Body of pancreas (tissue), 4 donors: ENCODE measurements around the gene MYCBPAP. TPM values are rescaled to one million over a fixed set of nuclear protein-coding genes. Genes with fewer than 3 reads are reported as not detected.

Experiments used
- ATAC-seq: fragments of 150-250 bp; one replicate; pipeline ENCODE4 v1.9.1; 2016
- DNase-seq, 4 donors: peaks; one replicate each; pipeline ENCODE4 v3.0.0-alpha.2; 2019
- H3K27ac ChIP-seq, 4 donors: fragments of 200-600 bp; sonication (generic); 1 replicate in 3 of 4; 2 replicates in 1 of 4; pipeline versions ENCODE4 v1.5.1 to v1.6.1; 2016 to 2019; ENCODE audit warnings: mild to moderate bottlenecking in 1 of 4, mixed read lengths in 1 of 4, moderate library complexity in 1 of 4
- H3K27me3 ChIP-seq, 2 donors: fragments of 200-600 bp; sonication (generic); one replicate each; pipeline ENCODE4 v1.6.0; 2016; ENCODE audit warnings: mild to moderate bottlenecking in 1 of 2
- H3K36me3 ChIP-seq, 2 donors: fragments of 200-600 bp; sonication (generic); replicated peaks in 1 of 2; 2 replicates each; pipeline ENCODE4 v1.5.1; 2016; ENCODE audit warnings: low read depth in 2 of 2; ENCODE audit not compliant: insufficient read depth in 1 of 2
- H3K4me1 ChIP-seq: fragments of 200-600 bp; sonication (generic); one replicate; pipeline ENCODE4 v1.6.0; 2016
- H3K4me3 ChIP-seq, 2 donors: fragments of 200-600 bp; sonication (generic); 1 replicate in 1 of 2; 2 replicates in 1 of 2; pipeline ENCODE4 v1.5.1; 2016 to 2019
- H3K9me3 ChIP-seq, 3 donors: fragments of 200-600 bp; sonication (generic); 1 replicate in 2 of 3; 2 replicates in 1 of 3; pipeline ENCODE4 v1.5.1; 2016
- POLR2A ChIP-seq, 3 donors: fragments of 450-650 bp; IDR thresholded peaks; one replicate each; pipeline ENCODE4 v1.6.1; 2016; ENCODE audit warnings: antibody characterized with exemption in 3 of 3, mild to moderate bottlenecking in 2 of 3
- WGBS, 2 donors: methylation state at CpG; one replicate each; pipeline ENCODE4 v1.1.5; 2017; 5-methylcytosine and 5-hydroxymethylcytosine counted together
- intact Hi-C: fragments of 100-400 bp; cut with DNase I; formaldehyde crosslinking; loops from one replicate; pipeline ENCODE4 v1.15.1; 2023
- total RNA-seq, 2 donors: library from RNA; depleted of rRNA; stranded (reverse); fragments of >200 nt; gene quantifications; one replicate each; pipeline ENCODE4 v1.1.0, GENCODE V29; 2016
- TF ChIP-seq, protein P1 (sequence below), 7 experiments: fragments of 450-650 bp in 4 of 7; fragments of 200-600 bp in 3 of 7; sonication (generic) in 3 of 7; IDR thresholded peaks; one replicate each; pipeline ENCODE4 v1.5.1; 2016 to 2019; ENCODE audit warnings: antibody characterized with exemption in 7 of 7

Gene MYCBPAP
- total RNA-seq, 2 donors from 2014 or later = 0.33 TPM; not detected in 1

- no peaks in the 10 kb centered on the region for H3K36me3 ChIP-seq
- peaks cover 7% of the 10 kb centered on the region for H3K4me1 ChIP-seq
- H3K27me3 ChIP-seq = no peaks in the 10 kb centered on the region
- intact Hi-C loops = loop anchor here (5.0 kb wide), 1 partner anchor 37 kb away; no protein-coding TSS in a partner anchor
- peak in 1 of 4 donors; percentile 44 for DNase-seq
- no peak overlapping the region for H3K4me3 ChIP-seq
- WGBS, 2 donors = 73 to 76% methylated on average over 7 to 31 of the region's 33 CpGs
- peak; percentile 8 for ATAC-seq
- H3K27ac ChIP-seq = no peak overlapping the region
- H3K9me3 ChIP-seq = no peaks in the 10 kb centered on the region
- TF ChIP-seq, protein P1, sequence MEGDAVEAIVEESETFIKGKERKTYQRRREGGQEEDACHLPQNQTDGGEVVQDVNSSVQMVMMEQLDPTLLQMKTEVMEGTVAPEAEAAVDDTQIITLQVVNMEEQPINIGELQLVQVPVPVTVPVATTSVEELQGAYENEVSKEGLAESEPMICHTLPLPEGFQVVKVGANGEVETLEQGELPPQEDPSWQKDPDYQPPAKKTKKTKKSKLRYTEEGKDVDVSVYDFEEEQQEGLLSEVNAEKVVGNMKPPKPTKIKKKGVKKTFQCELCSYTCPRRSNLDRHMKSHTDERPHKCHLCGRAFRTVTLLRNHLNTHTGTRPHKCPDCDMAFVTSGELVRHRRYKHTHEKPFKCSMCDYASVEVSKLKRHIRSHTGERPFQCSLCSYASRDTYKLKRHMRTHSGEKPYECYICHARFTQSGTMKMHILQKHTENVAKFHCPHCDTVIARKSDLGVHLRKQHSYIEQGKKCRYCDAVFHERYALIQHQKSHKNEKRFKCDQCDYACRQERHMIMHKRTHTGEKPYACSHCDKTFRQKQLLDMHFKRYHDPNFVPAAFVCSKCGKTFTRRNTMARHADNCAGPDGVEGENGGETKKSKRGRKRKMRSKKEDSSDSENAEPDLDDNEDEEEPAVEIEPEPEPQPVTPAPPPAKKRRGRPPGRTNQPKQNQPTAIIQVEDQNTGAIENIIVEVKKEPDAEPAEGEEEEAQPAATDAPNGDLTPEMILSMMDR (IDR thresholded peaks at IDR 0.05) = peak in 1 of 7 experiments; percentile 25
- TF ChIP-seq POLR2A (IDR thresholded peaks at IDR 0.05) = no peak
Measured at GRCh38 chr17:50575581-50576210, 67.5 kb downstream of the MYCBPAP start.

GRCh38 chr17:50576864-50577263, 68.6 kb downstream of the MYCBPAP start:
- Histone ChIP-seq H3K4me1 (peaks cover 7% of the 10 kb centered on the region), H3K9me3 (no peaks in the 10 kb centered on the region), H3K27ac (no peak overlapping the region), H3K27me3 (no peaks in the 10 kb centered on the region), H3K36me3 (no peaks in the 10 kb centered on the region), H3K4me3 (no peak overlapping the region)
- WGBS, 2 donors = 76% methylated on average over 5 to 11 of the region's 13 CpGs
- ATAC-seq (no peak), DNase-seq (no peak)
- TF ChIP-seq, protein P1 (IDR thresholded peaks at IDR 0.05) = no peak
- TF ChIP-seq POLR2A (IDR thresholded peaks at IDR 0.05) = no peak
- intact Hi-C loops = loop anchor here (5.0 kb wide), 1 partner anchor 35 kb away; no protein-coding TSS in a partner anchor

DNA sequence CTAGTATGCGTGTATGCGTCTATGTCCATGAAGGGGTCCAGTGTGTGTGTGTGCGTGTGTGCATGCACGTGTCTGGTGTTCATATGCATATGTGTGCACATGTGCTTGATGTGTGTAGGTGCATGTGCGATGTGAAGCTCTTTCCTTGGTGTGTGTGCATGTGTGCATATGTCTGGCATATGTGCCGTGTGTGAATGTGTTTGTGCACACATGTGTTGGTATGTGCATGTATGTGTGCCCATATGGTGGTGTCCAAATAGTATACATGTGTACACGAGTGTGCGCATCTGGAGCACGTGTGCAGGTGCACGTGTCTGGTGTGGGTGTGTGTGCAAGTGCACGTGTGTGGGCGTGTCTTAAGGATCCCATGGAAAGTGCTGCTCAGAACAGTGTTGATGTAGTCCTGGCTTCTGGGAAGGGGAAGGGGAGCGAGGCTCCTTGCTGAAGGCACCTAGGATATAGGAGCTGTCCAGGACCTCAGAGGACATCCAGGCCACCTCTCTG, 69.3 kb downstream of the MYCBPAP start:
- H3K36me3 ChIP-seq = no peaks in the 10 kb centered on the region
- TF ChIP-seq, protein P1 (IDR thresholded peaks at IDR 0.05) = peak in 1 of 7 experiments; percentile 5
- no peak for TF ChIP-seq POLR2A (IDR thresholded peaks at IDR 0.05)
- H3K27ac ChIP-seq = no peak overlapping the region
- H3K4me3 ChIP-seq = no peak overlapping the region
- DNase-seq (no peak), ATAC-seq (no peak)
- 84 to 89% methylated on average over 8 to 13 of the region's 13 CpGs for WGBS, 2 donors
- no peaks in the 10 kb centered on the region for H3K9me3 ChIP-seq
- peaks cover 7% of the 10 kb centered on the region for H3K4me1 ChIP-seq
- no peaks in the 10 kb centered on the region for H3K27me3 ChIP-seq
- intact Hi-C loops = loop anchor here (5.0 kb wide), 1 partner anchor 35 kb away; no protein-coding TSS in a partner anchor

DNA sequence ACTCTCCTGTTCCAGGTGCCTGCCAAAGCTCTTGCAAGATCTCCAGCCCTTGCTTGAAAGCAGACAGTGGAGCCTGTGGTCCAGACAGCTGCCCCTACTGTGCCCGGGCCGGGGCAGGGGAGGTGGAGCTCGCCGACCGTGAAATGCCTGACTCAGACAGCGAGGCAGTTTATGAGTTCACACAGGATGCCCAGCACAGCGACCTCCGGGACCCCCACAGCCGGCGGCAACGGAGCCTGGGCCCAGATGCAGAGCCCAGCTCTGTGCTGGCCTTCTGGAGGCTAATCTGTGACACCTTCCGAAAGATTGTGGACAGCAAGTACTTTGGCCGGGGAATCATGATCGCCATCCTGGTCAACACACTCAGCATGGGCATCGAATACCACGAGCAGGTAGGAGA, 69.9 kb downstream of the MYCBPAP start:
- 80 to 91% methylated on average over 7 to 16 of the region's 16 CpGs for WGBS, 2 donors
- peaks cover 7% of the 10 kb centered on the region for H3K4me1 ChIP-seq
- H3K36me3 ChIP-seq = no peaks in the 10 kb centered on the region
- DNase-seq (no peak), ATAC-seq (no peak)
- TF ChIP-seq, protein P1 (IDR thresholded peaks at IDR 0.05) = no peak
- TF ChIP-seq POLR2A (IDR thresholded peaks at IDR 0.05) = no peak
- intact Hi-C loops = loop anchor here (5.0 kb wide), 1 partner anchor 34 kb away; no protein-coding TSS in a partner anchor
- H3K27me3 ChIP-seq = no peaks in the 10 kb centered on the region
- no peaks in the 10 kb centered on the region for H3K9me3 ChIP-seq
- no peak overlapping the region for H3K4me3 ChIP-seq
- H3K27ac ChIP-seq = no peak overlapping the region
